Esophagus squamous epithelium (tissue), 4 donors: ENCODE measurements around the gene SLC7A7.

Experiments
- CTCF ChIP-seq, 6 experiments: fragments of 450-650 bp in 4 of 6; fragments of 200-600 bp in 2 of 6; sonication (generic) in 2 of 6; IDR thresholded peaks; one replicate each; pipeline ENCODE4 v1.5.1; 2016 to 2019; ENCODE audit warnings: antibody characterized with exemption in 6 of 6, mild to moderate bottlenecking in 4 of 6, moderate library complexity in 4 of 6
- POLR2A ChIP-seq, 4 donors: fragments of 450-650 bp; IDR thresholded peaks; one replicate each; pipeline ENCODE4 v1.6.1; 2017; ENCODE audit warnings: antibody characterized with exemption in 4 of 4, mild to moderate bottlenecking in 4 of 4, moderate library complexity in 3 of 4

DNA sequence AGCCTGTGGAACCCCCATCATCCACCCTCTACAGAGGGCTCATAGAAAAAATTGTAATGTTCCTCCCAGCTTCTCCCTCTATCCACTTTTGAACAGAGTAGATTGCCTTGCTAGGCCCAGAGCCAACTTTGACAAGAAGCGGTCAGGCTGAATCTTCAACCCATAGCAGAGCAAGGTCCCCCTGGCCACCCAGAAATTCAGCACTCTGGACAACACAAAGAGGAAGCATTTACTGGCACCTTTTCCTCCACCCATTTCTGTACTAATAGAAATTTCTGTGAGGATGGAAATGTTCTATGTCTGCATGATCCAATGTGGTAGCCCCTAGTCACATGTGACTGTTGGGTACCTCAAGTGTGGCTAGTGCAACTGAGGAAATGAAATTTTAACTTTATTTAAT lies 91.4 kb downstream of the SLC7A7 start:
- TF ChIP-seq CTCF (IDR thresholded peaks at IDR 0.05) (no peak), POLR2A (IDR thresholded peaks at IDR 0.05) (no peak)
